ENCODE data around the gene GRM1.

GRCh38 chr6:146408583-146408982 lies 379.7 kb downstream of the GRM1 start:
- TF ChIP-seq RBFOX2 (IDR thresholded peaks at IDR 0.05; ENCODE audit: low read depth, low read length) (no peak), LARP7 (IDR thresholded peaks at IDR 0.05) (no peak), BACH1 (tag; IDR thresholded peaks at IDR 0.05) (no peak), HDGF (IDR thresholded peaks at IDR 0.05) (no peak), ZNF431 (CRISPR knock-in tag; IDR thresholded peaks at IDR 0.05) (no peak)
